ENCODE measurements around the gene SERPINB6.
"Not testable (repeated sequence)": the region's sequence is repeated elsewhere in the genome, so short reads cannot be mapped to it uniquely, and the experiment has no call there.

SERPINB6 gene

GRCh38 chr6:2977799-2978590 lies 6.6 kb upstream of the SERPINB6 start:
- DNase-seq (ENCODE audit: low read depth in 2 of 2), result no peak

GRCh38 chr6:2977290-2977689 lies 5.9 kb upstream of the SERPINB6 start:
- DNase-seq (ENCODE audit: low read depth in 2 of 2), result no peak

- DNase-seq (ENCODE audit: low read depth in 2 of 2), result no peak
Observed at GRCh38 chr6:2976571-2977085, 5.3 kb upstream of the SERPINB6 start.

GRCh38 chr6:2976060-2976459 lies 4.7 kb upstream of the SERPINB6 start:
- no peak for DNase-seq (ENCODE audit: low read depth in 2 of 2)

GRCh38 chr6:2973676-2974075 lies 2.3 kb upstream of the SERPINB6 start:
- DNase-seq (ENCODE audit: low read depth in 2 of 2), result no peak

- not testable (repeated sequence) for DNase-seq (ENCODE audit: low read depth in 2 of 2)
Observed at GRCh38 chr6:2973180-2973579, 1.8 kb upstream of the SERPINB6 start.

GRCh38 chr6:2972685-2973084 lies 1.3 kb upstream of the SERPINB6 start:
- DNase-seq (ENCODE audit: low read depth in 2 of 2), result not testable (repeated sequence)

- not testable (repeated sequence) for DNase-seq (ENCODE audit: low read depth in 2 of 2)
Observed at GRCh38 chr6:2972219-2972487, 786 bp upstream of the SERPINB6 start.

GRCh38 chr6:2970753-2971419 lies 481 bp downstream of the SERPINB6 start:
- DNase-seq (ENCODE audit: low read depth in 2 of 2), result no peak

- no peak for DNase-seq (ENCODE audit: low read depth in 2 of 2)
Observed at GRCh38 chr6:2970034-2970685, 1.2 kb downstream of the SERPINB6 start.

GRCh38 chr6:2969549-2969948 lies 1.8 kb downstream of the SERPINB6 start:
- DNase-seq (ENCODE audit: low read depth in 2 of 2), result no peak

- no peak for DNase-seq (ENCODE audit: low read depth in 2 of 2)
Observed at GRCh38 chr6:2968600-2969135, 2.7 kb downstream of the SERPINB6 start.

- DNase-seq (ENCODE audit: low read depth in 2 of 2), result no peak
Observed at GRCh38 chr6:2967936-2968335, 3.4 kb downstream of the SERPINB6 start.

GRCh38 chr6:2966347-2966746 lies 5.0 kb downstream of the SERPINB6 start:
- no peak for DNase-seq (ENCODE audit: low read depth in 2 of 2)

- no peak for DNase-seq (ENCODE audit: low read depth in 2 of 2)
Observed at GRCh38 chr6:2964793-2965505, 6.4 kb downstream of the SERPINB6 start.

- no peak for DNase-seq (ENCODE audit: low read depth in 2 of 2)
Observed at GRCh38 chr6:2963756-2964155, 7.6 kb downstream of the SERPINB6 start.

- DNase-seq (ENCODE audit: low read depth in 2 of 2), result no peak
Observed at GRCh38 chr6:2962636-2963035, 8.7 kb downstream of the SERPINB6 start.

- no peak for DNase-seq (ENCODE audit: low read depth in 2 of 2)
Observed at GRCh38 chr6:2962004-2962403, 9.4 kb downstream of the SERPINB6 start.

GRCh38 chr6:2961506-2961905 lies 9.9 kb downstream of the SERPINB6 start:
- DNase-seq (ENCODE audit: low read depth in 2 of 2), result no peak

- DNase-seq (ENCODE audit: low read depth in 2 of 2), result no peak
Observed at GRCh38 chr6:2960935-2961334, 10.4 kb downstream of the SERPINB6 start.

- DNase-seq (ENCODE audit: low read depth in 2 of 2), result no peak
Observed at GRCh38 chr6:2959909-2960719, 11.3 kb downstream of the SERPINB6 start.
